Activated CD8-positive, alpha-beta T cell treated with anti-CD3 and anti-CD28 coated beads, Interleukin-2, amount 10 ng/mL, durations not matched to agents 7 days and 5 days (primary cell): ENCODE measurements around the gene TTC22. TPM values are rescaled to one million over a fixed set of nuclear protein-coding genes. Genes with fewer than 3 reads are reported as not detected.

Experiments used
- ATAC-seq: fragments of 150-1000 bp; cut with Tn5 transposase; one replicate; pipeline ENCODE4 v1.10.0; 2021; ENCODE audit warnings: moderate library complexity
- CTCF ChIA-PET: fragments of 350-600 bp; sonication (Branson Sonifier 250); formaldehyde crosslinking; loops from one replicate; lab custom pipeline; 2021; ENCODE audit warnings: antibody characterized with exemption; lab: Charles Lee
- POLR2A ChIA-PET: fragments of 350-600 bp; sonication (Branson Sonifier 250); formaldehyde crosslinking; loops from one replicate; lab custom pipeline; 2021; ENCODE audit warnings: antibody characterized with exemption; lab: Charles Lee
- DNase-seq: peaks from one replicate; pipeline ENCODE4 v3.0.0-alpha.2; 2020
- H3K27ac Mint-ChIP-seq: one replicate; pipeline ENCODE4 v1.8.0; 2021; ENCODE audit warnings: mild to moderate bottlenecking, mixed read lengths
- H3K27me3 Mint-ChIP-seq: one replicate; pipeline ENCODE4 v1.8.0; 2021; ENCODE audit warnings: low read depth, mixed read lengths
- H3K36me3 Mint-ChIP-seq: one replicate; pipeline ENCODE4 v1.8.0; 2021; ENCODE audit warnings: low read depth, mixed read lengths
- H3K4me1 Mint-ChIP-seq: one replicate; pipeline ENCODE4 v1.8.0; 2021; ENCODE audit warnings: low read depth, mixed read lengths
- H3K4me3 Mint-ChIP-seq: one replicate; pipeline ENCODE4 v1.8.0; 2021; ENCODE audit warnings: mild to moderate bottlenecking, mixed read lengths
- H3K9me3 Mint-ChIP-seq: one replicate; pipeline ENCODE4 v1.8.0; 2022; ENCODE audit warnings: mixed read lengths; ENCODE audit not compliant: insufficient read depth
- total RNA-seq, 2 experiments: library from RNA; stranded (reverse); gene quantifications; one replicate each; pipeline ENCODE4 v1.2.3, GENCODE V29; 2021

Gene TTC22
- total RNA-seq, 2 experiments from 2014 or later, result 5.0 to 6.5 TPM

GRCh38 chr1:54811739-54812655 is 10.9 kb upstream of the TTC22 start:
- no peak for ATAC-seq

DNA sequence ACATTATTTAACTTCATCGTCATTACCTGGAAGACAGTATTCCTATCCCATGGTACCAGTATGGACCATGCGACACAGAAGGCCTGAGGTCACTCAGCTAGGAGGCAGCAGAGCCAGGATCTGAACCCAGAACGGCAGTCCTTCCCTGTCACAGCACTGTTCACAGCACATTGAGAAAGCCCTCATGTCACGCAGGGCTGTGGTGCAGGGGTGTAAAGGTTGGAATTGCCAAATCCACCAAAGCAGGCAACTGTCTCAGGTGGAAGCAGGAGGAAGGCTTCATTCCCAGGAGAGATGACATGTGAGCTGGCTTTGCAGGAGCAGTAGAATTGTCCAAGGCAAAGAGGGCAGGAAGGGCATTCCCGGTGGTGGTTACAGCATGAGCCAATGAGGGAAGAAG is 9.9 kb upstream of the TTC22 start:
- no peak overlapping the region for H3K4me3 Mint-ChIP-seq
- H3K4me1 Mint-ChIP-seq, result peaks cover 62% of the 10 kb centered on the region
- H3K27me3 Mint-ChIP-seq, result peaks cover 2% of the 10 kb centered on the region
- no peaks in the 10 kb centered on the region for H3K36me3 Mint-ChIP-seq
- no peak for DNase-seq
- no peaks in the 10 kb centered on the region for H3K9me3 Mint-ChIP-seq
- CTCF ChIA-PET, result interaction anchor here (1.0 to 4.0 kb wide), 3 partner anchors 11 to 690 kb away, joined by 3 to 34 read pairs (median 3); partner anchors contain the start of gene TTC22
- H3K27ac Mint-ChIP-seq, result no peak overlapping the region
- ATAC-seq, result no peak
- POLR2A ChIA-PET, result no interaction called here

More at GRCh38 chr1:54811739-54812655, 10.9 kb upstream of the TTC22 start:
- Mint-ChIP-seq H3K9me3 (no peaks in the 10 kb centered on the region), H3K4me3 (no peak overlapping the region), H3K27me3 (peaks cover 2% of the 10 kb centered on the region), H3K36me3 (no peaks in the 10 kb centered on the region), H3K4me1 (peaks cover 55% of the 10 kb centered on the region), H3K27ac (peak overlapping the region; percentile 19)
- DNase-seq, result no peak
- ChIA-PET POLR2A (no interaction called here), CTCF (interaction anchor here (0.6 to 4.0 kb wide), 5 partner anchors 11 to 691 kb away, joined by 3 to 34 read pairs (median 3); partner anchors contain the start of gene TTC22)

- ATAC-seq (peak; percentile 78), DNase-seq (peak; percentile 82)
- CTCF ChIA-PET, result interaction anchor here (0.6 to 4.0 kb wide), 13 partner anchors 9 to 749 kb away, joined by 3 to 34 read pairs (median 4); partner anchors contain the start of gene TTC22
- H3K27ac Mint-ChIP-seq, result peak overlapping the region; percentile 34
- peaks cover 2% of the 10 kb centered on the region for H3K27me3 Mint-ChIP-seq
- H3K9me3 Mint-ChIP-seq, result no peaks in the 10 kb centered on the region
- H3K36me3 Mint-ChIP-seq, result no peaks in the 10 kb centered on the region
- POLR2A ChIA-PET, result no interaction called here
- H3K4me1 Mint-ChIP-seq, result peaks cover 66% of the 10 kb centered on the region
- no peak overlapping the region for H3K4me3 Mint-ChIP-seq
Observed at GRCh38 chr1:54810153-54810942, 9.2 kb upstream of the TTC22 start.

DNA sequence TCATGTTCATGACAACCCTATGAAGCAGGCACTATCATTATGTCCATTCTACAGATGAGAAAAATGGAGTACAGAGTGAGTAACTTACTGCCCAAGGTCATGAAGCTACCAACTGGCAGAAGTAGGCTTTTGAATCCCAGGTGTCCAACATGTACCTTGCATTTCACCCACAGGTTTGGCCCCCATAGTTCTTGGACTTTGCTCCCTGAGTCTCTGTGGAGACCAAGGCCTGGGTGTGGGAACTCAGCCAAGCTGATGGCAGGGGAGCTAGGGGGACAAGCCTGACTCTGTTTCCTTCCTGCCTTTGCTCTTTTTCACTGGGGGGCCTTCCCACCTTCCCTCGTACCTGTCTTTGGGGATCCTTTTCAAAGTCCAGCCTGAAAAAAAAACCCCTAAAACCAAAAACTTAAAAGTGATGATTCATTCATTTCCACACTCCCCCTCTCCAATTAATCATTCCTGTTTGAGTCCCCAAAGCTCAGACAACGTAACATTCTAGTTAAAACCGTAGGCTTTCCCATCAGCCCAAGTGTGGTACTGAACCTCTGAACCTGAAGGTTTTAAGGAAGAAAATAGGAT is 8.5 kb upstream of the TTC22 start:
- DNase-seq, result peak; percentile 18
- H3K27ac Mint-ChIP-seq, result no peak overlapping the region
- ChIA-PET POLR2A (interaction anchor here (0.6 kb wide), 1 partner anchor 119 kb away, joined by 3 read pairs; no protein-coding TSS in a partner anchor), CTCF (interaction anchor here (0.6 to 2.1 kb wide), 12 partner anchors 8 to 748 kb away, joined by 3 to 14 read pairs (median 4); partner anchors contain the start of gene TTC22)
- no peaks in the 10 kb centered on the region for H3K36me3 Mint-ChIP-seq
- H3K9me3 Mint-ChIP-seq, result no peaks in the 10 kb centered on the region
- peaks cover 72% of the 10 kb centered on the region for H3K4me1 Mint-ChIP-seq
- peaks cover 2% of the 10 kb centered on the region for H3K27me3 Mint-ChIP-seq
- no peak overlapping the region for H3K4me3 Mint-ChIP-seq
- ATAC-seq, result no peak

GRCh38 chr1:54808443-54809207 is 7.5 kb upstream of the TTC22 start:
- no peak overlapping the region for H3K4me3 Mint-ChIP-seq
- no peak overlapping the region for H3K27ac Mint-ChIP-seq
- ChIA-PET POLR2A (interaction anchor here (0.6 kb wide), 1 partner anchor 120 kb away, joined by 3 read pairs; no protein-coding TSS in a partner anchor), CTCF (interaction anchor here (1.5 to 2.1 kb wide), 5 partner anchors 7 to 309 kb away, joined by 3 to 14 read pairs (median 10); partner anchors contain the start of gene TTC22)
- H3K27me3 Mint-ChIP-seq, result peaks cover 2% of the 10 kb centered on the region
- H3K4me1 Mint-ChIP-seq, result peaks cover 74% of the 10 kb centered on the region
- no peaks in the 10 kb centered on the region for H3K9me3 Mint-ChIP-seq
- no peaks in the 10 kb centered on the region for H3K36me3 Mint-ChIP-seq
- DNase-seq (peak; percentile 19), ATAC-seq (no peak)

DNA sequence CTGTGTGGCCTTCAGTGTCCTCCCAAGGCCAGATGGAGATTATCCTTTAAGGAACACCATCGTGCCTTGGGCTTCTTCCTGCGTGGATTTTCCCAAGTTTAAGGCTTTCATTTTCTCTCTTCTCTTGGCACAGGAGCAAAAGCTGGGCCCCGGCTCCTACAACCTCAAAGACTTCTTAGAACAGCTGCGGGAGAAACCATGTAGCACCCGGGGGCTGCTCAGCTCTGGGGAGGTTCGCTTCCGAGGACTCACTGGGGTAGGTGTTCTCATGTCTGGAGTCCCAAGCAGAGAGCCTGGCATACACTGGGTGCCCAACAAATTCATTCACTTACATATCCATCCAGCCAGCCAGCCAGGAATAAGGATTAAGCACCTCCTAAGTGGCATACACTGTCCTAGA is 6.6 kb upstream of the TTC22 start:
- peak overlapping the region; percentile 65 for H3K27ac Mint-ChIP-seq
- no peak for ATAC-seq
- H3K27me3 Mint-ChIP-seq, result peaks cover 2% of the 10 kb centered on the region
- no peak overlapping the region for H3K4me3 Mint-ChIP-seq
- H3K36me3 Mint-ChIP-seq, result no peaks in the 10 kb centered on the region
- no peaks in the 10 kb centered on the region for H3K9me3 Mint-ChIP-seq
- no peak for DNase-seq
- CTCF ChIA-PET, result interaction anchor here (0.9 to 1.7 kb wide), 9 partner anchors 9 to 319 kb away, joined by 3 to 8 read pairs (median 4); no protein-coding TSS in a partner anchor
- peaks cover 67% of the 10 kb centered on the region for H3K4me1 Mint-ChIP-seq
- POLR2A ChIA-PET, result no interaction called here

DNA sequence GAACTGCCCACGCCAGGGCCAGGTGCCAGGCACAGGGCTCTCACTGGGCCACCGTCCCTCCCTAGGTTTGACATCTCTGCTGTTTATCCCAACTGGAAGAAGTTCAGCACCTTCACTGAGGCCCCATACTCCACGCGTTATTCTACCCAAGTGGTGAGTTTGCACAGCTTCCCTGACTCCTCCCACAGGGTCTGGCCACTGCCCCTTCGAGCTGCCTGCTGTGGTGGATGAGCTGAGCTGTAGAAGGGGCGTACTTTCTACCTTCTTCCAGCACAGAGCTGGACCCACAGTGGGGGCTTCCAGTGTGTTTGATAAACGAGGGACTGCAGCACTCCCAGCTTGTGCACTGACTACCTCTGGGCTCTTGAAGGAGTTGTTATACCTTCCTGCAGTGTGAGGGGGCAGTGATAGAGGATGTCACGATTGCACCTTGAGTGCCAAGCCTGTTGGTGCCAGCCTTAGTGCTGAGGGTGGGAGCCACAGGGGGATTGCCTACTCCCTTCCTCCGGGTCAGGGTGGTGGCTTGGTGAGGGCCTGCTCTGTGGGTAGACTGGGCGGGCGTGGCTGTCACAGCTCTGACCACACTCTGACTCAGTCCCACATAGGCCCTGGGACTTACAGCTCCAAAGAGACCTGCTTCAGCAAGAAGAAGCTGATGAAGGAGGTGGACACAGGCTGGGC is 5.9 kb upstream of the TTC22 start:
- CTCF ChIA-PET, result interaction anchor here (0.9 to 1.7 kb wide), 11 partner anchors 8 to 754 kb away, joined by 3 to 8 read pairs (median 4); partner anchors contain the start of gene TMEM59
- Mint-ChIP-seq H3K27ac (peak overlapping the region; percentile 65), H3K9me3 (no peaks in the 10 kb centered on the region), H3K36me3 (no peaks in the 10 kb centered on the region), H3K4me1 (peaks cover 60% of the 10 kb centered on the region), H3K27me3 (peaks cover 2% of the 10 kb centered on the region), H3K4me3 (no peak overlapping the region)
- POLR2A ChIA-PET, result no interaction called here
- peak; percentile 55 for DNase-seq
- ATAC-seq, result peak; percentile 38

GRCh38 chr1:54805981-54806381 is 4.9 kb upstream of the TTC22 start:
- Mint-ChIP-seq H3K9me3 (no peaks in the 10 kb centered on the region), H3K4me3 (no peak overlapping the region), H3K27ac (no peak overlapping the region), H3K4me1 (peaks cover 64% of the 10 kb centered on the region), H3K27me3 (peaks cover 2% of the 10 kb centered on the region), H3K36me3 (no peaks in the 10 kb centered on the region)
- POLR2A ChIA-PET, result no interaction called here
- CTCF ChIA-PET, result interaction anchor here (3.7 kb wide), 1 partner anchor 134 kb away, joined by 12 read pairs; no protein-coding TSS in a partner anchor
- DNase-seq (no peak), ATAC-seq (no peak)

GRCh38 chr1:54805466-54805865 is 4.3 kb upstream of the TTC22 start:
- no peak for DNase-seq
- H3K27me3 Mint-ChIP-seq, result peaks cover under 1% of the 10 kb centered on the region
- peaks cover 62% of the 10 kb centered on the region for H3K4me1 Mint-ChIP-seq
- H3K27ac Mint-ChIP-seq, result peak overlapping the region; percentile 43
- no peaks in the 10 kb centered on the region for H3K36me3 Mint-ChIP-seq
- no peak overlapping the region for H3K4me3 Mint-ChIP-seq
- ChIA-PET POLR2A (no interaction called here), CTCF (interaction anchor here (2.1 to 3.7 kb wide), 2 partner anchors 14 to 133 kb away, joined by 12 read pairs; no protein-coding TSS in a partner anchor)
- ATAC-seq, result no peak
- no peaks in the 10 kb centered on the region for H3K9me3 Mint-ChIP-seq
